ENCODE data around the gene SERPINB6.

DNA sequence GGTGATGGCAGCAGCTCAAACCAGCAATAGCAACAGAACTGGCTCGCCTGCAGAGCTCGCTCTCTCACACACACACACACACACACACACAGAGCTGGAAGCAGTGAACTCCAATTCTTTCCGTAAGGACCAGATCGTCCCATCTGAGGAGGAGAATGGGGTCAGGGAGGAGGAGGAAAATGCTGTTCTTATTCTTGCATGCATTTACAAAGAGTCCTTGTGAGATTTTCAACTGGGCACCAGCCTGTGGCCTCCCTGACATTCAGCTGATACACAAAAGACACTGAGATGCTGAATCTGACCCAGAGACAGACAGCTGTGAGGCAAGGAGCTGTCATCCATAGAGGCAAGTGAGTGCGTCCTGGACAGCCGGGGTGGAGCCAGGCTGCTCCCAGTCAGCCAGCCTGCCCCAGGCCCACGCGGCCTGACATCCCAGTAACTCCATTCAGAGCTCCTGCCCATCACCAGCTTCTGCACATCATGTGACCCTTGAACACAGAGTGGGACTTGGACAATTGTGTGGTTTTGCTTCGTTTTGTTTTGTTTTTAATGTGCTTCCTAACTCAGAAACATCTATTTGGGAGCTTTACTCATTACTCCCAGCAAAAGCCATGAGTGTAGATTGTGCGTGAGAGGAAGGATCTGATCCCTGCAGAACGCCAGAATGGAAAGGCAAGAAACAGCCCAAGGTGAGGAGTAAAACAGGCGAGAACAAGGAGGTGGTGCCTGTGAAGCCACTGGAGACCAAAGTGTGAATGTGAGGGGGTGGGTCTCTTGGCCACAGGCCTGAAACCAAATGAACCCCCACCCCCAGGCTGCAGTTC, 70.3 kb downstream of the SERPINB6 start:
- TF ChIP-seq, protein P1, sequence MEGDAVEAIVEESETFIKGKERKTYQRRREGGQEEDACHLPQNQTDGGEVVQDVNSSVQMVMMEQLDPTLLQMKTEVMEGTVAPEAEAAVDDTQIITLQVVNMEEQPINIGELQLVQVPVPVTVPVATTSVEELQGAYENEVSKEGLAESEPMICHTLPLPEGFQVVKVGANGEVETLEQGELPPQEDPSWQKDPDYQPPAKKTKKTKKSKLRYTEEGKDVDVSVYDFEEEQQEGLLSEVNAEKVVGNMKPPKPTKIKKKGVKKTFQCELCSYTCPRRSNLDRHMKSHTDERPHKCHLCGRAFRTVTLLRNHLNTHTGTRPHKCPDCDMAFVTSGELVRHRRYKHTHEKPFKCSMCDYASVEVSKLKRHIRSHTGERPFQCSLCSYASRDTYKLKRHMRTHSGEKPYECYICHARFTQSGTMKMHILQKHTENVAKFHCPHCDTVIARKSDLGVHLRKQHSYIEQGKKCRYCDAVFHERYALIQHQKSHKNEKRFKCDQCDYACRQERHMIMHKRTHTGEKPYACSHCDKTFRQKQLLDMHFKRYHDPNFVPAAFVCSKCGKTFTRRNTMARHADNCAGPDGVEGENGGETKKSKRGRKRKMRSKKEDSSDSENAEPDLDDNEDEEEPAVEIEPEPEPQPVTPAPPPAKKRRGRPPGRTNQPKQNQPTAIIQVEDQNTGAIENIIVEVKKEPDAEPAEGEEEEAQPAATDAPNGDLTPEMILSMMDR (conservative IDR thresholded peaks at IDR 0.05; ENCODE audit: low read depth, low read length) = no peak
- no peak for TF ChIP-seq EZH2 (IDR thresholded peaks at IDR 0.05; ENCODE audit: borderline replicate concordance, low read depth, low read length, poor library complexity, severe bottlenecking)

Data from A673 (cell line).